ENCODE data around the gene MEGF11. TPM values are rescaled to one million over a fixed set of nuclear protein-coding genes. Genes with fewer than 3 reads are reported as not detected.

MEGF11 gene
- total RNA-seq, 5 donors from 2014 or later (not counting 1 experiment from before 2014, with no cell fraction given), result 0.20 TPM; not detected in 4

GRCh38 chr15:66032006-66032405 is 221.5 kb downstream of the MEGF11 start:
- ChIA-PET CTCF (no interaction called here), POLR2A (no interaction called here)
- H3K4me1 ChIP-seq (ENCODE audit: control insufficient read depth in 1 of 2, extremely low read depth in 1 of 2, insufficient read depth in 2 of 2, low read length in 2 of 2), result no peaks in the 10 kb centered on the region
- no peaks in the 10 kb centered on the region for H3K36me3 ChIP-seq (ENCODE audit: control insufficient read depth in 2 of 2, extremely low read depth in 1 of 2, insufficient read depth in 1 of 2, low read length in 1 of 2)
- no peaks in the 10 kb centered on the region for H3K36me3 Mint-ChIP-seq
- no CpG with 5 or more reads among the region's 1 CpG for WGBS (ENCODE audit: insufficient coverage)
- no peak overlapping the region for H3K27ac ChIP-seq (ENCODE audit: low read length)
- H3K4me3 ChIP-seq (ENCODE audit: control insufficient read depth in 1 of 2, extremely low read depth in 1 of 2, low read length in 1 of 2), result no peak overlapping the region
- H3K27ac Mint-ChIP-seq, result no peak overlapping the region
- H3K4me1 Mint-ChIP-seq, result peaks cover 0 to 7% (median 0%) of the 10 kb centered on the region in 3 donors
- H3K27me3 ChIP-seq (replicated peaks in 1 of 2; ENCODE audit: control insufficient read depth in 2 of 2, extremely low read depth in 1 of 2, insufficient read depth in 2 of 2, low read length in 1 of 2), result peaks cover 0 to 32% of the 10 kb centered on the region in 2 experiments
- ATAC-seq (replicated peaks in 1 of 4) (no peak), DNase-seq (no peak)
- no peak overlapping the region for H3K4me3 Mint-ChIP-seq
- peaks cover 28 to 36% of the 10 kb centered on the region in 2 donors for H3K27me3 Mint-ChIP-seq
- H3K9me3 Mint-ChIP-seq, result peaks cover 9 to 14% (median 12%) of the 10 kb centered on the region in 3 donors
- H3K9me3 ChIP-seq, result no peaks in the 10 kb centered on the region

GRCh38 chr15:66030650-66031049 is 222.9 kb downstream of the MEGF11 start:
- Histone ChIP-seq H3K4me1 (ENCODE audit: control insufficient read depth in 1 of 2, extremely low read depth in 1 of 2, insufficient read depth in 2 of 2, low read length in 2 of 2) (no peaks in the 10 kb centered on the region), H3K9me3 (no peaks in the 10 kb centered on the region), H3K27me3 (replicated peaks in 1 of 2; ENCODE audit: control insufficient read depth in 2 of 2, extremely low read depth in 1 of 2, insufficient read depth in 2 of 2, low read length in 1 of 2) (peaks cover 0 to 24% of the 10 kb centered on the region in 2 experiments), H3K36me3 (ENCODE audit: control insufficient read depth in 2 of 2, extremely low read depth in 1 of 2, insufficient read depth in 1 of 2, low read length in 1 of 2) (no peaks in the 10 kb centered on the region), H3K27ac (ENCODE audit: low read length) (no peak overlapping the region), H3K4me3 (ENCODE audit: control insufficient read depth in 1 of 2, extremely low read depth in 1 of 2, low read length in 1 of 2) (no peak overlapping the region)
- Mint-ChIP-seq H3K4me3 (no peak overlapping the region), H3K27ac (no peak overlapping the region), H3K4me1 (peaks cover 0 to 8% (median 0%) of the 10 kb centered on the region in 3 donors), H3K9me3 (peaks cover 9 to 14% (median 12%) of the 10 kb centered on the region in 3 donors), H3K27me3 (peaks cover 19 to 30% of the 10 kb centered on the region in 2 donors), H3K36me3 (no peaks in the 10 kb centered on the region)
- ChIA-PET POLR2A (no interaction called here), CTCF (no interaction called here)
- DNase-seq, result no peak
- no peak for ATAC-seq (replicated peaks in 1 of 4)
- 74% methylated on average over 3 of the region's 4 CpGs for WGBS (ENCODE audit: insufficient coverage)

- Mint-ChIP-seq H3K4me3 (no peak overlapping the region), H3K27ac (no peak overlapping the region), H3K36me3 (no peaks in the 10 kb centered on the region), H3K9me3 (peaks cover 9 to 14% (median 12%) of the 10 kb centered on the region in 3 donors), H3K27me3 (peaks cover 21 to 31% of the 10 kb centered on the region in 2 donors), H3K4me1 (peaks cover 0 to 8% (median 0%) of the 10 kb centered on the region in 3 donors)
- no peak overlapping the region for H3K27ac ChIP-seq (ENCODE audit: low read length)
- DNase-seq (no peak), ATAC-seq (replicated peaks in 1 of 4) (no peak)
- WGBS (ENCODE audit: insufficient coverage), result 83% methylated on average over 5 of the region's 5 CpGs
- H3K9me3 ChIP-seq, result no peaks in the 10 kb centered on the region
- H3K27me3 ChIP-seq (replicated peaks in 1 of 2; ENCODE audit: control insufficient read depth in 2 of 2, extremely low read depth in 1 of 2, insufficient read depth in 2 of 2, low read length in 1 of 2), result peaks cover 0 to 24% of the 10 kb centered on the region in 2 experiments
- CTCF ChIA-PET, result no interaction called here
- POLR2A ChIA-PET, result no interaction called here
- H3K4me3 ChIP-seq (ENCODE audit: control insufficient read depth in 1 of 2, extremely low read depth in 1 of 2, low read length in 1 of 2), result no peak overlapping the region
- H3K36me3 ChIP-seq (ENCODE audit: control insufficient read depth in 2 of 2, extremely low read depth in 1 of 2, insufficient read depth in 1 of 2, low read length in 1 of 2), result no peaks in the 10 kb centered on the region
- H3K4me1 ChIP-seq (ENCODE audit: control insufficient read depth in 1 of 2, extremely low read depth in 1 of 2, insufficient read depth in 2 of 2, low read length in 2 of 2), result no peaks in the 10 kb centered on the region
Observed at GRCh38 chr15:66029650-66030049, 223.9 kb downstream of the MEGF11 start.

GRCh38 chr15:66027268-66027805 is 226.2 kb downstream of the MEGF11 start:
- Histone ChIP-seq H3K27ac (ENCODE audit: low read length) (no peak overlapping the region), H3K27me3 (replicated peaks in 1 of 2; ENCODE audit: control insufficient read depth in 2 of 2, extremely low read depth in 1 of 2, insufficient read depth in 2 of 2, low read length in 1 of 2) (peaks cover 0 to 23% of the 10 kb centered on the region in 2 experiments), H3K4me3 (ENCODE audit: control insufficient read depth in 1 of 2, extremely low read depth in 1 of 2, low read length in 1 of 2) (no peak overlapping the region), H3K4me1 (ENCODE audit: control insufficient read depth in 1 of 2, extremely low read depth in 1 of 2, insufficient read depth in 2 of 2, low read length in 2 of 2) (no peaks in the 10 kb centered on the region), H3K9me3 (no peaks in the 10 kb centered on the region), H3K36me3 (ENCODE audit: control insufficient read depth in 2 of 2, extremely low read depth in 1 of 2, insufficient read depth in 1 of 2, low read length in 1 of 2) (no peaks in the 10 kb centered on the region)
- 45% methylated on average over 3 of the region's 5 CpGs for WGBS (ENCODE audit: insufficient coverage)
- DNase-seq, result no peak
- no peak for ATAC-seq (replicated peaks in 1 of 4)
- ChIA-PET CTCF (no interaction called here), POLR2A (no interaction called here)
- Mint-ChIP-seq H3K36me3 (no peaks in the 10 kb centered on the region), H3K27me3 (peaks cover 17 to 38% of the 10 kb centered on the region in 2 donors), H3K4me1 (peaks cover 0 to 8% (median 0%) of the 10 kb centered on the region in 3 donors), H3K4me3 (no peak overlapping the region), H3K9me3 (peaks cover 7 to 11% (median 11%) of the 10 kb centered on the region in 3 donors), H3K27ac (no peak overlapping the region)

GRCh38 chr15:66025972-66026371 is 227.6 kb downstream of the MEGF11 start:
- 53% methylated on average over 6 of the region's 7 CpGs for WGBS (ENCODE audit: insufficient coverage)
- ChIA-PET POLR2A (no interaction called here), CTCF (no interaction called here)
- no peaks in the 10 kb centered on the region for H3K9me3 ChIP-seq
- H3K4me3 Mint-ChIP-seq, result no peak overlapping the region
- H3K4me1 ChIP-seq (ENCODE audit: control insufficient read depth in 1 of 2, extremely low read depth in 1 of 2, insufficient read depth in 2 of 2, low read length in 2 of 2), result no peaks in the 10 kb centered on the region
- no peaks in the 10 kb centered on the region for H3K36me3 Mint-ChIP-seq
- H3K4me1 Mint-ChIP-seq, result peaks cover 0 to 8% (median 0%) of the 10 kb centered on the region in 3 donors
- no peak overlapping the region for H3K27ac Mint-ChIP-seq
- ATAC-seq (replicated peaks in 1 of 4) (no peak), DNase-seq (no peak)
- H3K27ac ChIP-seq (ENCODE audit: low read length), result no peak overlapping the region
- no peaks in the 10 kb centered on the region for H3K36me3 ChIP-seq (ENCODE audit: control insufficient read depth in 2 of 2, extremely low read depth in 1 of 2, insufficient read depth in 1 of 2, low read length in 1 of 2)
- peaks cover 0 to 31% of the 10 kb centered on the region in 2 experiments for H3K27me3 ChIP-seq (replicated peaks in 1 of 2; ENCODE audit: control insufficient read depth in 2 of 2, extremely low read depth in 1 of 2, insufficient read depth in 2 of 2, low read length in 1 of 2)
- H3K27me3 Mint-ChIP-seq, result peaks cover 19 to 43% of the 10 kb centered on the region in 2 donors
- H3K9me3 Mint-ChIP-seq, result no peaks in the 10 kb centered on the region
- no peak overlapping the region for H3K4me3 ChIP-seq (ENCODE audit: control insufficient read depth in 1 of 2, extremely low read depth in 1 of 2, low read length in 1 of 2)

- Histone ChIP-seq H3K27me3 (replicated peaks in 1 of 2; ENCODE audit: control insufficient read depth in 2 of 2, extremely low read depth in 1 of 2, insufficient read depth in 2 of 2, low read length in 1 of 2) (peaks cover 0 to 32% of the 10 kb centered on the region in 2 experiments), H3K4me1 (ENCODE audit: control insufficient read depth in 1 of 2, extremely low read depth in 1 of 2, insufficient read depth in 2 of 2, low read length in 2 of 2) (no peaks in the 10 kb centered on the region), H3K36me3 (ENCODE audit: control insufficient read depth in 2 of 2, extremely low read depth in 1 of 2, insufficient read depth in 1 of 2, low read length in 1 of 2) (no peaks in the 10 kb centered on the region), H3K27ac (ENCODE audit: low read length) (no peak overlapping the region), H3K9me3 (no peaks in the 10 kb centered on the region), H3K4me3 (ENCODE audit: control insufficient read depth in 1 of 2, extremely low read depth in 1 of 2, low read length in 1 of 2) (no peak overlapping the region)
- no peak for ATAC-seq (replicated peaks in 1 of 4)
- Mint-ChIP-seq H3K9me3 (no peaks in the 10 kb centered on the region), H3K27ac (no peak overlapping the region), H3K4me1 (peaks cover 0 to 8% (median 0%) of the 10 kb centered on the region in 3 donors), H3K4me3 (no peak overlapping the region), H3K36me3 (no peaks in the 10 kb centered on the region), H3K27me3 (peaks cover 17 to 41% of the 10 kb centered on the region in 2 donors)
- DNase-seq, result no peak
- ChIA-PET POLR2A (interaction anchor here in 1 of 2 donors (0.6 kb wide), 1 partner anchor 246 kb away, joined by 4 read pairs; no protein-coding TSS in a partner anchor), CTCF (no interaction called here)
- WGBS (ENCODE audit: insufficient coverage), result no CpG with 5 or more reads among the region's 4 CpGs
Observed at GRCh38 chr15:66025015-66025452, 228.5 kb downstream of the MEGF11 start.

Measured in T-cell (primary cell).